GM12878 (cell line): ENCODE measurements around the gene BRINP3. TPM values are rescaled to one million over a fixed set of nuclear protein-coding genes. Genes with fewer than 3 reads are reported as not detected.

Experiments
- ATAC-seq: fragments of 200-7000 bp; cut with Tn5 transposase; 3 replicates; pipeline ENCODE4 v1.9.1; 2020; ENCODE audit warnings: mild to moderate bottlenecking, moderate library complexity
- BruUV-seq: library from RNA; stranded (reverse); fragments of 400-500 nt; replicated peaks from 2 replicates; lab custom pipeline; 2021; lab: Mats Ljungman, UMichigan
- CTCF ChIA-PET: fragments of 300-600 bp; sonication (Branson Sonifier 250); formaldehyde crosslinking; extraction: SDS; loops from one replicate; lab custom pipeline; 2021; ENCODE audit warnings: inconsistent platforms; lab: Yijun Ruan, JAX
- POLR2A ChIA-PET: fragments of 350-600 bp; formaldehyde crosslinking; extraction: SDS; loops from one replicate; lab custom pipeline; 2021; ENCODE audit warnings: inconsistent platforms; lab: Charles Lee
- RAD21 ChIA-PET: fragments of 300-600 bp; sonication (Branson Sonifier 250); formaldehyde crosslinking; loops from one replicate; lab custom pipeline; 2023; ENCODE audit warnings: antibody characterized with exemption; ENCODE audit not compliant: unreplicated experiment; lab: Charles Lee
- SMC1A ChIA-PET: fragments of 300-600 bp; sonication (Branson Sonifier 250); formaldehyde crosslinking; loops from one replicate; lab custom pipeline; 2023; ENCODE audit not compliant: unreplicated experiment, uncharacterized antibody; lab: Charles Lee
- DNase-seq: peaks from one replicate; pipeline ENCODE4 v3.0.0-alpha.2; 2011; ENCODE audit warnings: low read depth, low spot score
- FAIRE-seq: peaks from 3 replicates; lab custom pipeline; 2011; peaks lifted over from hg19 to GRCh38; lab: Jason Lieb, UNC
- H2AFZ ChIP-seq: 2 replicates; pipeline ENCODE4 v1.6.0; 2011; ENCODE audit warnings: low read depth, low read length, control low read depth; ENCODE audit not compliant: control insufficient read depth
- H3K27ac ChIP-seq: 2 replicates; pipeline ENCODE4 v1.5.1; 2011; ENCODE audit warnings: control low read depth; ENCODE audit not compliant: control insufficient read depth, insufficient read depth
- H3K27me3 ChIP-seq, 2 experiments: replicated peaks in 1 of 2; 2 replicates each; pipeline versions ENCODE4 v1.6.0 to v1.6.1; 2011; ENCODE audit warnings: low read length in 1 of 2; ENCODE audit not compliant: control insufficient read depth in 2 of 2, insufficient read depth in 2 of 2
- H3K36me3 ChIP-seq, 2 experiments: 2 replicates each; pipeline ENCODE4 v1.5.1; 2011; ENCODE audit warnings: low read length in 1 of 2; ENCODE audit not compliant: control insufficient read depth in 2 of 2, insufficient read depth in 2 of 2
- H3K4me1 ChIP-seq: 2 replicates; pipeline ENCODE4 v1.6.1; 2011; ENCODE audit warnings: mild to moderate bottlenecking, low read length, moderate library complexity, mixed read lengths; ENCODE audit not compliant: control insufficient read depth, insufficient read depth
- H3K4me2 ChIP-seq: 2 replicates; pipeline ENCODE4 v1.6.0; 2011; ENCODE audit warnings: control low read depth; ENCODE audit not compliant: control insufficient read depth, insufficient read depth
- H3K4me3 ChIP-seq: fragments of 200-600 bp; sonication (generic); 2 replicates; pipeline ENCODE4 v1.5.1; 2016
- H3K79me2 ChIP-seq: 2 replicates; pipeline ENCODE4 v1.6.0; 2011; ENCODE audit warnings: low read length; ENCODE audit not compliant: control insufficient read depth, insufficient read depth
- H3K9ac ChIP-seq: 2 replicates; pipeline ENCODE4 v1.8.0; 2011; ENCODE audit warnings: low read length, control low read depth, mixed read lengths; ENCODE audit not compliant: control insufficient read depth, insufficient read depth
- H3K9me3 ChIP-seq: replicated peaks from 3 replicates; pipeline ENCODE4 v1.5.1; 2011; ENCODE audit warnings: mild to moderate bottlenecking, low read length; ENCODE audit not compliant: control insufficient read depth, insufficient read depth
- H4K20me1 ChIP-seq: 2 replicates; pipeline ENCODE4 v1.6.0; 2011; ENCODE audit not compliant: control insufficient read depth, insufficient read depth
- BCL11A ChIP-seq: IDR thresholded peaks from 2 replicates; pipeline ENCODE4 v1.6.1; 2011; ENCODE audit warnings: low read depth, low read length
- E4F1 ChIP-seq: fragments of 450-650 bp; IDR thresholded peaks from 2 replicates; pipeline ENCODE4 v1.6.1; 2018; ENCODE audit warnings: borderline replicate concordance, mild to moderate bottlenecking; ENCODE audit not compliant: partially characterized antibody
- MTA3 ChIP-seq: IDR thresholded peaks from 2 replicates; pipeline ENCODE4 v1.6.1; 2012; ENCODE audit warnings: low read length, inconsistent platforms, borderline replicate concordance
- PAX5 ChIP-seq: IDR thresholded peaks from 2 replicates; pipeline ENCODE4 v1.6.1; 2011; ENCODE audit warnings: low read depth, low read length, borderline replicate concordance
- PML ChIP-seq: IDR thresholded peaks from 2 replicates; pipeline ENCODE4 v1.6.1; 2012; ENCODE audit warnings: low read length, inconsistent platforms
- PRDM15 ChIP-seq: fragments of 450-650 bp; formaldehyde crosslinking; IDR thresholded peaks from 2 replicates; pipeline ENCODE4 v1.4.0; 2020; ENCODE audit warnings: mild to moderate bottlenecking, moderate library complexity
- RAD51 ChIP-seq: fragments of 450-650 bp; IDR thresholded peaks from 2 replicates; pipeline ENCODE4 v1.6.1; 2016; ENCODE audit warnings: moderate library complexity, mild to moderate bottlenecking, inconsistent platforms
- SMC3 ChIP-seq: IDR thresholded peaks from 2 replicates; pipeline ENCODE4 v1.6.1; 2011; ENCODE audit warnings: low read length, improper control_type of control experiment, borderline replicate concordance
- STAT3 ChIP-seq: IDR thresholded peaks from 2 replicates; pipeline ENCODE4 v1.6.1; 2011; ENCODE audit warnings: low read depth, low read length, improper control_type of control experiment
- WGBS: methylation state at CpG from one replicate; pipeline ENCODE4 v1.1.6; 2016; ENCODE audit warnings: low lambda C conversion rate; ENCODE audit not compliant: insufficient replicate concordance, insufficient coverage; ENCODE audit errors: missing lambda C conversion rate; 5-methylcytosine and 5-hydroxymethylcytosine counted together
- in situ Hi-C: fragments of 300-500 bp; cut with MboI; formaldehyde crosslinking; loops from 9 replicates; pipeline ENCODE4 v1.14.3; 2018; ENCODE audit warnings: mixed read lengths
- intact Hi-C: fragments of 100-400 bp; cut with micrococcal nuclease; formaldehyde crosslinking; loops from one replicate; pipeline ENCODE4 v1.14.2; 2022; ENCODE audit not compliant: unreplicated experiment
- polyA plus RNA-seq, 11 experiments: library from polyadenylated mRNA; depleted of rRNA in 4 of 11; unstranded in 6 of 11; stranded (reverse) in 5 of 11; fragments of >200 nt; fragmentation: Nextera tagmentation in 4 of 11; fragmentation: Illumina TruSeq in 1 of 11; extraction: Ambion mirVana in 4 of 11; extraction: Trizol in 1 of 11; gene quantifications; 1 replicate in 1 of 11; 2 replicates in 10 of 11; pipeline versions ENCODE4 v1.2.1 to v1.2.3, GENCODE V29; 2011 to 2016; ENCODE audit warnings: inconsistent platforms in 2 of 11, missing spikeins in 2 of 11, low read depth in 1 of 11
- total RNA-seq, 4 experiments: library from RNA; depleted of rRNA in 3 of 4; stranded (reverse); fragments of >200 nt in 3 of 4; fragmentation: Illumina TruSeq in 1 of 4; extraction: Trizol in 1 of 4; gene quantifications; 2 replicates each; pipeline versions ENCODE4 v1.2.1 to v1.2.3, GENCODE V29; 2013 to 2021
- TF ChIP-seq, protein P1 (sequence below): fragments of 450-650 bp; IDR thresholded peaks from 2 replicates; pipeline ENCODE4 v1.6.1; 2016; ENCODE audit warnings: mild to moderate bottlenecking

The BRINP3 gene
- total and polyA plus RNA-seq, 10 of the 15 experiments (the other 5 are each of a cell fraction or from before 2014, with no cell fraction given), result under 0.01 TPM; not detected in 9

GRCh38 chr1:190102757-190103326 is 374.8 kb downstream of the BRINP3 start:
- H3K4me3 ChIP-seq, result no peak overlapping the region
- no peak overlapping the region for H3K9ac ChIP-seq
- WGBS, result 17% methylated on average over 5 of the region's 5 CpGs
- H3K79me2 ChIP-seq, result no peaks in the 10 kb centered on the region
- ChIA-PET RAD21 (no interaction called here), CTCF (no interaction called here), SMC1A (no interaction called here), POLR2A (no interaction called here)
- H2AFZ ChIP-seq, result no peak overlapping the region
- no peak for TF ChIP-seq PAX5
- TF ChIP-seq SMC3, result no peak
- no peak for TF ChIP-seq PML
- ATAC-seq, result no peak
- no peaks in the 10 kb centered on the region for H3K27me3 ChIP-seq
- in situ Hi-C loops, result no loop called here
- no peak overlapping the region for H3K27ac ChIP-seq
- no TSS peak for BruUV-seq
- H3K4me1 ChIP-seq, result no peaks in the 10 kb centered on the region
- H4K20me1 ChIP-seq, result no peaks in the 10 kb centered on the region
- no peak for DNase-seq
- FAIRE-seq, result no peak
- intact Hi-C loops, result no loop called here
- no peaks in the 10 kb centered on the region for H3K9me3 ChIP-seq
- no peaks in the 10 kb centered on the region for H3K36me3 ChIP-seq
- H3K4me2 ChIP-seq, result no peak overlapping the region

- Histone ChIP-seq H4K20me1 (no peaks in the 10 kb centered on the region), H3K27ac (no peak overlapping the region), H3K36me3 (no peaks in the 10 kb centered on the region), H2AFZ (no peak overlapping the region), H3K79me2 (no peaks in the 10 kb centered on the region), H3K9ac (no peak overlapping the region), H3K27me3 (no peaks in the 10 kb centered on the region), H3K4me2 (no peak overlapping the region), H3K4me3 (no peak overlapping the region), H3K4me1 (no peaks in the 10 kb centered on the region), H3K9me3 (no peaks in the 10 kb centered on the region)
- intact Hi-C loops (no loop called here), in situ Hi-C loops (no loop called here)
- DNase-seq (no peak), FAIRE-seq (no peak), ATAC-seq (no peak)
- WGBS, result 26% methylated on average over 3 of the region's 3 CpGs
- RAD21 ChIA-PET, result no interaction called here
- CTCF ChIA-PET, result no interaction called here
- SMC1A ChIA-PET, result no interaction called here
- no TSS peak for BruUV-seq
- POLR2A ChIA-PET, result no interaction called here
- TF ChIP-seq PRDM15 (CRISPR knock-in tag), result no peak
- TF ChIP-seq, protein P1, sequence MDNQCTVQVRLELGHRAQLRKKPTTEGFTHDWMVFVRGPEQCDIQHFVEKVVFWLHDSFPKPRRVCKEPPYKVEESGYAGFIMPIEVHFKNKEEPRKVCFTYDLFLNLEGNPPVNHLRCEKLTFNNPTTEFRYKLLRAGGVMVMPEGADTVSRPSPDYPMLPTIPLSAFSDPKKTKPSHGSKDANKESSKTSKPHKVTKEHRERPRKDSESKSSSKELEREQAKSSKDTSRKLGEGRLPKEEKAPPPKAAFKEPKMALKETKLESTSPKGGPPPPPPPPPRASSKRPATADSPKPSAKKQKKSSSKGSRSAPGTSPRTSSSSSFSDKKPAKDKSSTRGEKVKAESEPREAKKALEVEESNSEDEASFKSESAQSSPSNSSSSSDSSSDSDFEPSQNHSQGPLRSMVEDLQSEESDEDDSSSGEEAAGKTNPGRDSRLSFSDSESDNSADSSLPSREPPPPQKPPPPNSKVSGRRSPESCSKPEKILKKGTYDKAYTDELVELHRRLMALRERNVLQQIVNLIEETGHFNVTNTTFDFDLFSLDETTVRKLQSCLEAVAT, result no peak
- no peak for TF ChIP-seq E4F1
- TF ChIP-seq STAT3, result no peak
- TF ChIP-seq RAD51, result no peak
- TF ChIP-seq BCL11A, result no peak
- no peak for TF ChIP-seq MTA3
These were observed 375.9 kb downstream of the BRINP3 start for GRCh38 chr1:190101756-190102155.
